ENCODE data around the gene ZC3HAV1. TPM values are rescaled to one million over a fixed set of nuclear protein-coding genes. Genes with fewer than 3 reads are reported as not detected.
"Not testable (repeated sequence)": the region's sequence is repeated elsewhere in the genome, so short reads cannot be mapped to it uniquely, and the experiment has no call there.

ZC3HAV1 gene
- polyA plus RNA-seq (ENCODE audit: insufficient read length in 10 of 10), result 10 to 100 TPM in 9 of 10 donors, 1 to 10 TPM in 1; 9.6 to 16.7 (median 12.9) TPM
- long read RNA-seq, donor 1, result 0 reads
- long read RNA-seq, donor 2, full-length matches to known transcripts, result 1 of 1 reads
- long read RNA-seq, donor 2, partial matches to known transcripts, result 0 of 1 reads
- long read RNA-seq, donor 2, other reads (novel, unspliced or antisense), result 0 of 1 reads
- long read RNA-seq, donor 3, result 0 reads
- long read RNA-seq, donor 4, full-length matches to known transcripts, result 2 of 2 reads
- long read RNA-seq, donor 4, partial matches to known transcripts, result 0 of 2 reads
- long read RNA-seq, donor 4, other reads (novel, unspliced or antisense), result 0 of 2 reads
- long read RNA-seq, donor 5, result 0 reads
- long read RNA-seq, donor 6, full-length matches to known transcripts, result 2 of 2 reads
- long read RNA-seq, donor 6, partial matches to known transcripts, result 0 of 2 reads
- long read RNA-seq, donor 6, other reads (novel, unspliced or antisense), result 0 of 2 reads
- long read RNA-seq, donor 7, full-length matches to known transcripts, result 1 of 1 reads
- long read RNA-seq, donor 7, partial matches to known transcripts, result 0 of 1 reads
- long read RNA-seq, donor 7, other reads (novel, unspliced or antisense), result 0 of 1 reads
- long read RNA-seq, donor 8, full-length matches to known transcripts, result 3 of 3 reads
- long read RNA-seq, donor 8, partial matches to known transcripts, result 0 of 3 reads
- long read RNA-seq, donor 8, other reads (novel, unspliced or antisense), result 0 of 3 reads
- long read RNA-seq, donor 9, result 0 reads

DNA sequence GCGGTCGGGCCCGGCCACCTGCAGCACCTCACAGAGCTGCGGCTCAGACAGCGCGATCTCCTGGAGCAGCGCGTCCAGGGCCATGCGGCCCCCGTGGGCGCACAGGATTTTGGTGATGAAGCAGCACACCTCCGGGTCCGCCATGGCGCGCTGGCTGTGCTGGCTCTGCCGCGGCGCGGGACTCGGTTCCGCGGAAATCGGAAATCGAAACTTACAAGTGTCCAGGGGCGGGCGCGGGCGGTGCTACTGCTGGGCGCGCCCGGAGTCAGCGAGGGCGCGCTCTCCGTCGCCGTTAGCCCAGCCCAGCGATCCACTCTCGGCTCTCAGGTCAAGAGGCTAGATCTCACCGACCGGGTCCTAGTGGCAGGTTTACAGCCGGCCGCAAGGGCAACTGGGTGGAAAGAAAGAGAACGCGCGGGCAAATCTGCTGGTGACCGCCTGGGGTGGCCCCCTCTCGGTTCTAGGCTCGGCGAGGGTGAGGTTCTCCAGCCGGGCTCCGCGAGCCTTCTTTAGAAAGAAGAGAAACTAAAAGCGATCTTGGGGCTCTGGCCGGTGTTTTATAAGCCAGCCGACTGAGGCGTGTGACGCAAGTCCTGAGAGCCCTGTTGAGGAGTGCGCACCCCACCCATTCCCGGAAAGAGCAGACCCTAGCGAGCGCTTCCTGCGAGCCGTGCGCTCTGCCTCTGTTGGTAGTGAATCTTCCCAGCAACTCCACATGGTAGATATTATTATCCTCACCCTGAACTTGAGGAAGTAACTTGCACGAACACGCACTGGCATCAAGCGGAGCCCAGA is at the start of gene ZC3HAV1:
TSS of gene ZC3HAV1 (minus strand) at position 533 of the 795 bp plus-strand sequence. CDS start at position 144, 389 bp downstream.
- DNase-seq, result peak; percentile 80 to 94 (median 87)

DNA sequence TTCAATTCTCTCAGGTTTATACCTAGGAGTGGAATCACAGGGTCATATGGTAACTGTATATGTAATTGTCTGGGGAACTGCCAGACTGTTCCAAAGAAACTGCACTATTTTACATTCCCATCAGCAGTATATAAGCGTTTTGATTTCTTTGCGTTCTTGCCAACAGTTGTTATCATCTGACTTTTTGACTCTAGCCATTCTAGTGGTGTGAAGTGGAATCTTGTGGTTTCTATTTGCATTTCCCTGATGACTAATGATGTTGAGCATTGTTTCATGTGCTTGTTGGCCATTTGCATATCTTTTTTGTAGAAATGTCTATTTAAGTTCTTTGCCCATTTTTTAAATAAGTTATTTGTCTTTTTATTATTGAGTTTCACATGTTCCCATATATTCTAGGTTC is 44.3 kb upstream of the ZC3HAV1 start:
- DNase-seq, result peak in 1 of 3 donors; percentile 13

DNA sequence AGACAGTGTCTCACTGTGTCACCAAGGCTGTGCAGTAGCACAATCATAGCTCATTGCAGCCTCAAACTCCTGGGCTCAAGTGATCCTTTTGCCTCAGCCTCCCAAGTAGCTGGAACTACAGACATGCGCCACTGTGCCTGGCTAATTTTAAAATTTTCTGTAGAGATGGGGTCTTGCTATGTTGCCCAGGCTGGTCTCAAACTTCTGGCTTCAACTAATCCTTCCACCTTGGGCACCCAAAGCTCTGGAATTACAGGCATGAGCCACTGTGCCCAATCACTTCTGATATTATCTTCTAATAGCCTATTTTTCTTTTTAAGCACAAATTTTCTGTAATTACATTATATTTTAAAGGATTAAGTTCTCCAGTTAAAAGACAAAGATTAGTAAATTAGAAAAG is 42.6 kb upstream of the ZC3HAV1 start:
- DNase-seq, result no peak

DNA sequence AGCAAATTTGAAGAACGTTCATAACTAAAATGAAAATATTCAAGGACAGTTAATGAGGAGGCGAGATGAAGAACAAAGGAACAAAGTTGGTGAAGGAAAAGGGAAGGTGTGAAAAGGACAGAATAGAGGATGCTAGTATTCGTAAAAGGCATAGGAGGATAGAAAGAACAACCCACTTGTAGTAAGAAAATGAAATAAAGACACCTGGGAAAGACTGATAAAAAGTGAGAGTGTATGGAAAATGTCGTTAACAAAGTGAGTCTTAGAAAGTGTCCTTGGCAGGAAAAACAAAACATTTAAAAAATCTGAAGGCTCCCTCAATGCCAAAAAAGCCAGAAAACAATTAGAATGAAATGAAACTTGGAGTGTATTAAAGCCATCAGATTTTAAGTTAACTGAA is 29.6 kb upstream of the ZC3HAV1 start:
- DNase-seq, result no peak

DNA sequence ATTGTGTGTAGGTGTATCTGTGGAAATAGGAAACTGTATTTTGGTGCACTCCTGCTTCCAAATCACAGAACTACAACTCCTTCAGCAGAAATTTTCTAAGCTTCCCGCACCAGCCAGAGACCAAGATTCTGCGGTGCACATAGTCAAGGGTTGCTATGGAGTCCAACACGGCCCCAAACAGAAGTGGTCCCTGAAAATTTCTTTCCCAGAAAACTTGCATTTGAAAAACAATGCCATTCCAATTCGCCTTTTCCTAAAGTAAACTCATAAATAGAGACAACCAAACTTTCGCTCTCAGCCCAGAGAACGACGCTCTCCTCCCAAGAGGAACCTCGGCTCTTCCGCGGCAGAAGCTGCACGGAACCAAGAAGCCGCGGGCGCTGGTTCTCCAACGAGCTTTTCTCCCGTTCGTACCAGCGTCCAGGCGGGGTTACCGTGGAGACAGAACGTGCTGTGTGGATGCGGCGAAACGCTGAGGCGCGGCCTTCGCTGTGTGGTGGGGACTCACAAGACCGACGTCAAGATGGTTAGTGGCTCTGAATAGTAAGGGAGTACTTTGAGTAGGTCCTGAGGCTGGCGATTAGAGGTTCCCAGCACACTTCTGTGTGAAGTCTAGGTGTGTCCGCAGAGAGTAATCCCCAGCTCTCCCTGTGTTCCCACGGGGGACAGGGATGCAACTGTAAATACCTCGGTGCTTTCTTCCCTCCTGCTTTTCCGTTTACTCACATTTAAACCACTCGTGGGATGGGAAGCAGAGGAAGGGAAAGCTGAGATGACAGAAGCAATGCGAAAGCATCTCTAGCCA is 24.0 kb upstream of the ZC3HAV1 start:
- DNase-seq, result peak; percentile 87 to 97 (median 92)

DNA sequence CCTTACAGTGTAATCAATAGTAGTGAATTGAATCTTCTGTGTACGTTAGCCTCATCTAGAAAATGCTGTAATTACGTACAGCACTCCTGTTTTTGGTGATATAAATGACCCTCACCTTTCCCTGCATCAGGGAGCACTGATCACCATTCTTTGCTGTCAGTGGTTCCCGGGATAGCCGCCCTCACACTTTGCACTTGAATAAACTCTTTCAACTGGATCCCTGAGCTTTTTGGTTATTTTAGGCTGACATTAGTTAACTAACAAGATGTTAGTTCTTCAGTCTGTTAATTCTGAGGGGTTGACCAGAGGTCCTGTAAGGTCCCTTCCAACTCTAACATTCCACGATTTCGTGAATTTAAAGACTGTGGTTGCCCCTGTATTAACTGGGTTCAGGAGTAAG is 23.4 kb upstream of the ZC3HAV1 start:
- no peak for DNase-seq

DNA sequence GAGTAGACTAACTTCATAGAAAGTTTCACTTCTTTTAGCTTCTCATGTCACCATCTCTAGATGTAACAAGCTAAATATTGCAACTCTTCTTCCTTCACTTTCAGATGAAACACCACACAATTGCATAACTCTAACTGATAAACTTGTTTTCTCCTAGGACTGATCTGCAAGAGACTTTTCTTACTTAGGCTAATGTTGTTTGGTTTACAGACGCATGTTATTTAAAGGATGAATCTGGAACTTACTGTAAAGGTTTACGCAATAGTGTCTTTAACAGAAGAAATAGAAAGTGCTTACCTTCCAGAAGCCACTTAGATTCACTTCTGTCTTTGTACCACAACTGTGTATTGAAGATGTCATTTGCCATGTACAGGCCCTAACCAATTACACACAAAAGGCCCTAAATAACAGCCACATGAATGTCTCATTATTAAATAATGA is 22.1 kb upstream of the ZC3HAV1 start:
- DNase-seq, result peak in 1 of 3 donors; percentile 15

DNA sequence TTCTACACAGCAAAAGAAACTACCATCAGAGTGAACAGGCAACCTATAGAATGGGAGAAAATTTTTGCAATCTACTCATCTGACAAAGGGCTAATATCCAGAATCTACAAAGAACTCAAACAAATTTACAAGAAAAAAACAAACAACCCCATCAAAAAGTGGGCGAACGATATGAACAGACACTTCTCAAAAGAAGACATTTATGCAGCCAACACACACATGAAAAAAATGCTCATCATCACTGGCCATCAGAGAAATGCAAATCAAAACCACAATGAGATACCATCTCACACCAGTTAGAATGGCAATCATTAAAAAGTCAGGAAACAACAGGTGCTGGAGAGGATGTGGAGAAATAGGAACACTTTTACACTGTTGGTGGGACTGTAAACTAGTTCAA is 20.3 kb upstream of the ZC3HAV1 start:
- DNase-seq, result not testable (repeated sequence)

DNA sequence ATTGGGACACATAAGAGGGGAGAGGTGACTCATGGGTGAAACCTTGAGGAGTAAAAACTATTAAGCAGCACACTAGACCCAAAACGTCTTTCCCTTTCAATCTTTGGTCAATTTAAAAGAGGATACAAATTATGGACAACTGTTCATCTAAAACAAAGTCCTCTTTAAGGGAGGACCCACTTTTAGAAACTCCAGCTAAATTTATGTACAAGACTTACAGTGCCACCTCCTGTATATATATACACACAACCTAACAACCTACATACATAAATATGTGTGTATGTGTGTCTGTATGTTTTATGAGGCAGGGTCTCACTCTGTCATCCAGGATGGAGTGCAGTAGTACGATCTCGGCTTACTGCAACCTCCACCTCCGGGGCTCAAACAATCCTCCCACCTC is 18.1 kb upstream of the ZC3HAV1 start:
- no peak for DNase-seq

DNA sequence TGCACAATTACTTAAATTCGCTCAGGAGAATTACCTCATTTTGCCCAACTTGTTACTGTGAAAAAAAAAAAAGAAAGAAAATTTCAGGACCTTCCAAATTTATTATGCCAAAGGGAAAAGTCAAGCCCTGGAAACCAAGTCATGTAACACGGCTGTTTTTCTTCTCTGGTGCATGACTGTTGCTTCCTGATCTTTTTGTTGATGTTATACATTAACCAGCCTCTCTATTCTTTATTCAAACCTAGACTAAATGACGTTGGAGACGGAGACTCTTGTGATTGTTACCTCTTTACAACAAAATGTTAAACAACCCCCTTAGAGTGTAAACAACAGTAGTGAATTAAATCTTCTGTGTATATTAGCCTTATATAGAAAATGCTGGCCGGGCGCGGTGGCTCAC is 16.1 kb upstream of the ZC3HAV1 start:
- no peak for DNase-seq

DNA sequence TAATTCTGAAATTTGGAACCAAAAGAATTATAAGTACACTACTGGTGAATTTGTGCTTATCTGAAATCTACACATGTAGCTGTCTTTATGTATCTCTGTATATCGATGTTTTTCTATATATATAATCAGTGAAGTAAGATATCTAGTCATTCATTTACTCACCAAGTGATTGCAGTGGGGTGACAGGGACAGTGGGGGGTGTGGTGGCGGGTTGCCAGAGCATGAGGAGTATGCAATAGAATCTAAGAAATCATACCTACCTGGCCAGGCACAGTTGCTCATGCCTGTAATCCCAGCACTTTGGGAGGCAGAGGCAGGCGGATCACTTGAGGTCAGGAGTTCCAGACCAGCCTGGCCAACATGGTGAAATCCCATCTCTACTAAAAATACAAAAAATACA is 15.5 kb upstream of the ZC3HAV1 start:
- DNase-seq, result not testable (repeated sequence)

DNA sequence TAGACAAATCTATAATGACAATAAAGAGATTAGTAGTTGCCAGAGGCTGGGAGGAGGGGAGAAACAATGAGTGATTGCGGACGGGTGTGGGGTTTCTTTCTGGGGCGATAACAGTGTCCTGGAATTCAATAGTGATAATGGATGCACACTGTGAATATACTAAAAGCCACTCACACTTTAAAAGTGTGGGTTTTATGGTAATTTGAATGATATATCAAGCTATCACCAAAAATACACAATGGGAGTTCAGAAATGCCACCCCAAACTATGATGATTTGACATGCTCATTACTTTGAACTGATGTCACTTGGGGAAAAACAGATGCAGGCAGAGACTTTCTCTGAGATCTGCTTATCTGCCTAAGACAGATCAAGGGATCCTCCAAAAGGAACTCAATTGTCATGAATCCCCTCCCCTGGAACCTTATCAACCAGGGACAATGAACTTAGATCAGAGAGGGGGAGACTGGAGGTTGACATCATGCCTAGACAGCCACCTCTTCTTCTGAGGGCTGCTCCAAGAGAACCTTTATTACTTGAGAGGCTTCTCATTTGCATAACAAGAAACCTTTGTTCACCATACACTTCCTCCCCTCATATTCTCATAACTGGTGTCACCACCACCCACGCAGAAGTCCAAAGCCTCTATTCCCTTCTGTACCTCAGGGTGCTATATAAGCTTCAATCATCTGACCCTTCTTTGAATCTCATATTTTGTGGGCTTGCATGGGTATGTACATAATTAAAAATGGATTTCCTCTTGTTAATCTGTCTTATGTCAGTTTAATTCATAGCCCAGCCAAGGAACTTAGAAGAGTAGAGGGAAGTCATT is 14.8 kb upstream of the ZC3HAV1 start:
- DNase-seq, result no peak

DNA sequence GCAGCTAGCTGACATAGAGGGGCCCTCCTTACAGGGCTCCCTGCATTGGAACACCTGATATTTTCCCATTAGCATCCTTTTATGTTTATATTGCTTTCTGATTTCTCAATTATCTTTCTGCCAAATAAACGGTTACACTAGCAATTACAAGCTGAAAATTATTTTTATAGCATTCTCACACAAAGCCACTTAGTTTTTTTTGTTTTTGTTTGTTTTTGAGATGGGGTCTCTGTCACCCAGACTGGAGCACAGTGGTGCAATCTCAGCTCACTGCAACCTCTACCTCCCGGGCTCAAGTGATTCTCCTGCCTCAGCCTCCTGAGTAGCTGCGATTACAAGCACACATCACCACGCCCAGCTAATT is 9.9 kb upstream of the ZC3HAV1 start:
- no peak for DNase-seq

DNA sequence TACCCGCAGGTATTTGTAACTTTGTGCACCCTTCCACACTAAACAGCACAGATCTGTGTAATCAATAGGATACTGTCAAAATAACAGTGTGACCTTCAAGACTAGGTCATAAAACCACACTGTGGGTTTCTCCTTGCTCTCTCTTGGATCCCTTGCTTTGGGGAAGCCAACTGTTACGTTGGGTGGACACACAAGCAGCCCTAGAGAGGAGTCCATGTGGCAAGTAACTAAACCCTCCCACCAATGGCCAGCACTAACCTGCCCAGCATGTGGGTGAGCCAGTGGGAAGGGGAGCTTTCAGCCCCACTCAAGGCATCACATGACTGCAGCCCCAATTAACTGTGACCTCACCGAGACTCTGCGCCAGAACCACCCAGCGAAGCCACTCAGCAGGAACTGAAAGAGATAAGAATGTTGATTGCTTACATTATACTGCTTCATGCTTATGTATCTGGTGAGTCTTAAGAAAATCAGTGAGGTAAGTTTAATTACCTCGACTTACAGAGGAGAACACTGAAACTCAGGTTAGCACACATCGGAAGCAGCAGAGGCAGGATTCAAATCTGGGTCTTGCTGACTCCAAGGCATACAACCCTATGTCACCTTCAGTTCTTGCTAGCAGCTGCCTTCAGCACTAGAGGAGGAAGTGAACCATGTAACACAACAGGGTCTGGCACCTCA is 9.4 kb upstream of the ZC3HAV1 start:
- no peak for DNase-seq

DNA sequence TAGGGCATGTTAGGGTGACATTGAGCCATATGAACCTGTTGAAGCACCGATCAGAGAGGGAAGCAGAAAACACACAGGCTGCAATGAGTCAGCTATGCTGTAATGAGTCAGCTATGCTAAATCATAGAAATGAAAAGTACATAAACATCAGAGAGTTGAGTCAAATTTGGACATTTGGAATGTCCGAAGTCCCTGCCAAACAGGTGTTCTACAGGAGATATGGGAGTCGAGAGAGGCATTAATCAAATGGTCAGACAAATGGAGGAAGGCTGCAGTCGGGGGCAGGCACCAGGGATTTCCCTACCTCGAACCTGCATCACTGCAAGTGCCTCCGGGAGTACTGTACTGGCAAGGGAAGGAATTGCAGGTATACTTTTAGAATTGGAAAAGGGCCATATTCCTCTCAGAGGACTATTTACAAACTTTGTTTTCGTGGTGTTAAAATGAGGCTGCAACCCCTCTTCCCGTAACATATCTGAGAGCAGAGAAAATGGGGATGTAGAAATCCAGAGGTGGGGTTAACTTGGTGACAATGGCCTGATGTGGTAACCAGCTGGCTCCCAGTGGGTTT is 8.8 kb upstream of the ZC3HAV1 start:
- DNase-seq, result no peak

DNA sequence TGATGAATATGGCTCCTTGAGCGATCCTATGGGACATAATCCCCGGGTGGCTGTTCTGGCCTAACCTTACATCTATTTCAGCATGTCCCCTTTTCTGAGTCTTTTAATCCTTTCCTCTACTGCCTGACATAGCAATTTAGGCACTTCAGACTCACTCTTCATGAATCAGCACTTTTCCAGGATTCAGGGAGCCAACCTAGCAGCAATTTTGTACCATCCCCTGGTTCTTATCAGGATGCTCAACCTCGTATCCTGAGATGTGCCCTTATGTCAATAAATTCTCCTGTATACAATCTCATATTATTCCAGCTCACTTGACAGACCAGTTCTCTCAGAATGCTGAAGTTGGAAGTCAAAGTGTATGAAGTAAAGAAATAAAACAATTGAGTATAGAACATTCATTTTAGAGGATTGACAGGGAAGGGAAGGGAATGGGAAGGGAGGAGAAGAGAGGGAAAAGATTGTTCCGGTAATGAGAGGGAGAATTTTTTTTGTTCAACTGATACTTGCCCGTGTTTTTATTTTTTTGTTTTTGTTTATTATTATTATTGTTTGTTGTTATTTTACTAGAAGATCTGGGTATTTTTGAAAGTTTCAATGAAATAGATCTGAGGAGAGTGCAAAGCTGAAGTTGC is 8.2 kb upstream of the ZC3HAV1 start:
- DNase-seq, result no peak

DNA sequence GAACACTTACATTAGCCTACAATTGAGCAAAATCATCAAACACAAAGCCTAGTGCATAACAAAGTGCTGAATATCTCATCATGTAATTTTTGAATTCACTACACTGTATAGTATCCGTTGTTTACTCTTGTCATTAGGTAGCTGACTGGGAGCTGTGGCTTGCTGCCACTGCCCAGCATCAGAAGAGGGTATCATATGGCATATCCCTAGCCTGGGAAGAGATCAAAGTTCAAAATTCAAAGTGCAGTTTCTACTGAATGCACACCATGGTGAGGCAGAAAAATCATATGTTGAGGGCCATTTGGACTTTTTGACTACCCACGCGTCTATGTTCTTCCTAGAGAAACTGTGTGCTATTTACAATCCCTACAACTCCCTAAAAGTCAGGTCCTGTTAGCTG is 7.5 kb upstream of the ZC3HAV1 start:
- DNase-seq, result no peak

DNA sequence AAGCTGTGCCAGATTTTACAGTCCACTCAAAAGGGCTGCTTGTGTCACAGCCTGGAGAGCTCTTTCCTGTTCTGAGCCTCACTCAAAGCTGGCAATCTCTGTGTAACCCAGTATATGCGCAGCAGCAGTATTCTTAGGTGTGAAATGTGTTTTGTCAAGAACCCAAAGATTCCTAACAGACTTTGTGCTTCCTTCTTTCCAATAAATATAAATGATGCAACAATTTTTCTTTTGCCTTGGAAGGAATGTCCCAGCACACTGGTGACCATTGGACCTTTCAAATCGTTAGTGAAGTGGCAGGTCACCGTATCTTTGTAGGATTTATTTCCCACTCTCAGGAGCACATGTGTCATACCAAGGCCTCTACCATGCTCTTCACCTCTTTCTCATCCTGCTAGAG is 5.6 kb upstream of the ZC3HAV1 start:
- no peak for DNase-seq

DNA sequence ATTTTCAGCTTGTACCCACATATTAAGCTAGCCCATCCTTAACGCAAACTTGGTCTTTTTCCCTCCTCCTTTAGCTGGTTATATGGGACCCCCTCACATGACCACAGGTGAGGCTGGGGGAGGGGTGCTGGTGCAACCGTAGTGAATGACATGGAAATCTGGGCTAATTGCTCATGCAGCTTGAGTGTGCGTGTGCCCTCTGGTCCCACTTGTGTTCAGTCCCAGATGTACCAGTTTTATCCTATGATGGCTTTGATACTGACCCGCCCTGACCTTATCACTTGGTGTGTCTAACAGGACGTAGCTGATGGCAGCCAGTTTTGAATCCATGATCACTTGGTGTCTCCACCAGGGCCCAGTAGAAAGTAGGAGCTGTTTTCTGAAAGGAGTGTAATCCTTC is 5.1 kb upstream of the ZC3HAV1 start:
- no peak for DNase-seq
